Skeletal muscle cell (primary cell): ENCODE measurements around the gene DNAH6.
"Not testable (repeated sequence)": the region's sequence is repeated elsewhere in the genome, so short reads cannot be mapped to it uniquely, and the experiment has no call there.

ENCODE experiments used
- DNase-seq: peaks from one replicate; pipeline ENCODE4 v3.0.0-alpha.2; 2010; ENCODE audit warnings: low read depth
- H3K4me3 ChIP-seq: 2 replicates; pipeline ENCODE4 v1.5.1; 2011; ENCODE audit warnings: low read depth, mild to moderate bottlenecking, control low read depth, low read length, moderate library complexity

DNAH6 gene

DNA sequence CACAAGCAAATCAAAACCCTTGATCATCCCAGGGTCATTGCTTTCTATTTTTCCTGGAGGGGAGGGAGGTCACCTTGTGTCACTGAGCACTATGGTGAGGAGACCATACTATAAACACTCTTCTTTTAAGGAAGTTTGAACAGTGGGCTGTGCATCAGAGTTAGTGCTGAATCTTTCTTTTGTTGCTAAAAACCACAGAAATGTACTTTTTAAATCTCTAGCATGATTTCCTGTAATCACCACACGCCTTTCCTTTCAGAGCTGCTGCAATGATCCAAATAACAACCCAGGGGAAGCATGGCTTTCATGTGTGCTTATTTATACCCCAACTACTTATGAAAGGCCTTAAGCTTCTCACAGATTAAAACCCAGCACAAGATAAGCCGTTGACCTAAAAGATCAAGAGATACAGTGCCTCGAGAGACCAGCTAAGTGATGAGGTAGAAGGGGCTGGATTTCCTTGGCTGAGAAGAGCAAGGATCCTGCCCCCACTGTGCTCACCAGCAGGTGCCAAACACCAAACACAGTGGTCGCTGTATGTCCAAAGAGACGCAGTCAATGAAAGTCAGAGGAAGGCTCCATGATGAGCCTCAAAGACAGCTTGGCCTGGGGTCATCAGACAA, 329.9 kb downstream of the DNAH6 start:
- no peak overlapping the region for H3K4me3 ChIP-seq
- no peak for DNase-seq

DNA sequence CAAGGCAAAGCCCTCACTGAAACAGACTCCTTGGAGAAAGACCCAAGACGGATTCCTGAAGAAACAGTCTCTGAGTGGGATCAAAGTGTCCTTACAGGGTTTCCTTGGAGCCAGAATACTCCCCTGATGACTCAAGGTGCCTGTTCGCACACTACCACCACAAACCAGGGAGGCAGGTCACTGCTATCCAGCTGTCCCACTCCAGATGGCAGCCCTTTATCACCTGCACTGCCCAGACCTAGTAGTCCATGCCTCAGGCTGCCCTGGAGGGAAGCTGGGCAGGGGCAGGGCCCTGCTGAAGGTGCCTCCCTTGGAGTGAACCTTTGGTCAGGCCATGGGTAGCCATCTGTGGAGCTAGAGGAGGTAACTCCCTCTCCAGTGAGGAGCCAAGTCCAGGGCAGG, 330.4 kb downstream of the DNAH6 start:
- DNase-seq: no peak
- no peak overlapping the region for H3K4me3 ChIP-seq

DNA sequence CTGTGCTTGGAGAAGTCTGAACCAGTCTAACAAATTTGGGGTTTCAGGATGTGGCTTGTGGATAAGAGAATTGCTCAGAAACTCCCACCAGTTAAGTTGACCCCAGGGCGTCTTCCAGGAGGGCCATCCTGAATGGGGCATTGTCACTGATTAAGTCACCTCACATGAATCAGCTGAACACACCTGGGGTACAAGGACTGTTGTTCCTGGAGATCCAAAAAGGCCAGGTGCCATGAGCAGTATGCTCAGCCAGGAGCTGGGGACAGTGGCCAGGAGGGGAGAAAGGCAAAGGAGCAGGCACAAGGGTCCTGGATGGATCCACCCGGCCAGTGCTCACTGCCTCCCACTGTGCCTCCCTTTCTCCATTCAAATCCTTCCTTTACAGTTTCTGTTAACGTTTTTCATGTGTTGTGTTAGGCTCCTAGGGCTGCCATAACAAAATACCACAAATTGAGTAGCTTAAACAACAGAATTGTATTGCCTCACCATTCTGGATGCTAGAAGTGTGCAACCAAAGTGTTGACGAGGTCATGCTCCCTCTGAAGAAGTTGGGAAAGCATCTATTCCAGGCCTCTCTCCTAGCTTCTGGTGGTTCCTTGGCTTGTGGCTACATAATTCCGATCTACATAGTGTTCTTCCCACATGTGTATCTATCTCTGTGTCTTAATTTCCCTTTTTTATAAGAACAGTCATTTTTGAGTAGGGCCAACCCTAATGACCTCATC, 331.2 kb downstream of the DNAH6 start:
- H3K4me3 ChIP-seq: no peak overlapping the region
- DNase-seq: no peak

DNA sequence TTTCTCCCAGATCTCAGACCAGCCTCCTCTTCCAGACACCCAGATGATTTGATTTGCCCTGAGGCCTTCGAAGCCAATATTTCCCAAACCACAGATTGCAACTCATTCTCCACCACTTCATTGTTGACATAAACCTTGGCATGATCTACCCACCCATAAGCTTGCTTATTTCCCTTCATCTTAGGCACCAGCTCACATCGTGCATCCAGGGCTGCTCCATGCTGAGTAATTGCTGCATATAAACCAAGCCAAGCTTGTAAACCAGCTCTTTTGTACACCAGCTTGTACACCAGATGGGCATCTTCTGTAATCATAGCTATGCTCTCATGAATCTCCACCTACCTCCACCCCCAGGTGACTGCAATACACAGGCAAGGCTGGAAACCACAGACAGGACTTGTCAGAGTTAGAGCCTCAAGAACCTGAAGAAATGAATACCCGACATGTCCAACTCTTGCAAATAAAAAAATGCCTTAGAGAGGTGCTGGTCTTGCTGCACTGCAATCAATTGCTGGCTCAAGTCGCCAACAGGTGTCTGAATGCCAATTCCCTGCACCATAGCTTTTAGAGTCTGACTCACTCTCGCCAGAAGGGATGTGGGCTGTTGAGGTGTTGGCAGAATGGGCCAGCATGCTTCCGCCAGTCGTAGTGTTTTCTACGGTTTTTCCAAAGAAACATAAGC, 333.1 kb downstream of the DNAH6 start:
- no peak for DNase-seq
- H3K4me3 ChIP-seq: no peak overlapping the region

DNA sequence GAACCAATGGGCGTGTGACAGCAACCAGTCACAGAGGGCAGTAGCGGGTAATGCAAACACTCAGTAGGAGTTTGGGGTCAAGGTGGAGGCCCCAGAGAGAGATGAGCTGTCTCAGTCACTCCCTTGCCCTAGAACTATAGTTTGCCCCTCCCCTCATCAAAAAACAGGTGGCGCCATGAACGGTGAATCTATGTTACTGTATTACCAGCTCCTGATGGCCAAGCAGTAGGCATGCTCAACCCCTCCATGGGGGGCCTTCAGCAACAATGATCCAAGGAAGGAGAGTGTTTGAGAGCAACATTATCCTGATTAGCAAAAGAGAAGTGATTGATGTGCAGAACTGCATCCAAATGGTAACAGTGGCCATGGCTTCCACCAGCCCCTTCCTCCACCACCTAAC, 334.2 kb downstream of the DNAH6 start:
- DNase-seq: no peak
- H3K4me3 ChIP-seq: no peak overlapping the region

DNA sequence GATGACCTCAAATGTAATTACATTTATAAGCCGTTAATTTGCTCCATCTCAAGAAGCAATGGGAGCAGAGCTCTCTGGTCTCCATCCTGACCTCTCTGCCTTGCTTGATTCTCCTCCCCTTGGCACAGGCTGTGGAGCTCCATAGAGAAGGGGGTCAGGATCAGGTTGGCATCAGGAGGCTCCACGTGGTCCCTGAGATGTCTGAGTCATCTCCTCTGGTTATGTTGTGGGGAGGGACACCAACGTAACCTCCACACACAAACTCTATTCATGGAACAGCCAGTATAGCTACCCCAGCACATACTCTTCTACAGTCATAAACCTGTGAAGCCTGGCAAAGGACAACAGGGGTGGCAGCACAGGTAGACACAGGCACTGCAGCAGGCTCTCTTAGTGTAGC, 335.6 kb downstream of the DNAH6 start:
- DNase-seq: no peak
- H3K4me3 ChIP-seq: no peak overlapping the region

DNA sequence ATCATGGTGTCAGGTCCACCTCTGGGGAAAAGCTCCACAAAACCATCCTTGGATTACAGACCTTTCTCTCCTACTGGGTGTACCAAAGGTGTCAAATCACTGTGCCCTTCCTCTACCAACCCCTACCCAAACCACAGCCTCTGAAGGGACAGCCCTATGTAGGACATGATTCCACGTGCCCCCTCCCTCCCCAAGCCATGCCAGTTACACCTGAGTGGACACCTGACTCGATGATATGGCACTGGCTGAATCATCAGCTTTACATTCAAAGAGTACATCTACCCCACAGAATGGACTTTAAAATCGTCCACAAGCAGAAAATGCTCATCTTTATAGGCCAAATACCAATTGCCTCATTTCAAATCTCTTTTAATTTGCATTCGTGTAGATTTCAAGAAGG, 338.6 kb downstream of the DNAH6 start:
- no peak overlapping the region for H3K4me3 ChIP-seq
- DNase-seq: no peak

DNA sequence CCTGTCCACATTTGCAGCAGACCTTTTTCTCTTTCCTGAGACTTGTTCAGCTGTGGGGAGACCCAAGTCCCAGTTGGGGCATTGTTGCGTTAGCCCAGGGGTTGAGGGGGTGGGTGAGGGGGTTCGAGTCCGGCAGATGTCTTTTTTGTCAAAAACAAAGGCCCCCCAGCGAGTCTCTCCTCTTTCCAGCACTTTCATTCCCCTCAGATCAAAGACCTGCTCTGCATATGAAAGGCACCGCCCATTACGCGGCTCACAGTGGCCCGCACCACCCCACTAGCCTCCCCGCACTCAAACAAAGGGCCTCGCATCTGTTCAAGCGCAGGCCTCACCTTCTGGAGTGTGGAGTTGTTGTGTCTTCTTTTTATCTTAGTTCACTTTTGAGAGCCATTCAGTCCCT, 339.4 kb downstream of the DNAH6 start:
- DNase-seq: no peak
- H3K4me3 ChIP-seq: no peak overlapping the region

DNA sequence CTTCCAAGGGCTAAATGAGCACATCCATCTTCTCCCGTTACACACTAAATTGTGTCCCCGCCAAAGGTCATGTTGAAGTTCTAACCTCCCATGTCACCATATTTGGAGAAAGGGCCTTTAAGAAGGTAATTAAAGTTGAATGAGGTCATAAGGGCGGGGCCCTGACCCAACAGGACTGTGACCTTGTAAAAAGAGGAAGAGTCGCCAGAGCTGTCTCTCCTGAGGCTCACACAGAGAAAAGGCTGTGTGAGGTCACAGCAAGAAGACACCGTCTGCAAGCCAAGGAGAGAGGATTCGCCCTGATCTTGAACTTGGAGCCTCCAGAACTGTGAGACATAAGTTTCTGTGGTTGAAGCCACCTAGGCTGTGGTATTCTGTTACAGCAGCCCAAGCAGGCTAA, 340.5 kb downstream of the DNAH6 start:
- no peak overlapping the region for H3K4me3 ChIP-seq
- DNase-seq: no peak

DNA sequence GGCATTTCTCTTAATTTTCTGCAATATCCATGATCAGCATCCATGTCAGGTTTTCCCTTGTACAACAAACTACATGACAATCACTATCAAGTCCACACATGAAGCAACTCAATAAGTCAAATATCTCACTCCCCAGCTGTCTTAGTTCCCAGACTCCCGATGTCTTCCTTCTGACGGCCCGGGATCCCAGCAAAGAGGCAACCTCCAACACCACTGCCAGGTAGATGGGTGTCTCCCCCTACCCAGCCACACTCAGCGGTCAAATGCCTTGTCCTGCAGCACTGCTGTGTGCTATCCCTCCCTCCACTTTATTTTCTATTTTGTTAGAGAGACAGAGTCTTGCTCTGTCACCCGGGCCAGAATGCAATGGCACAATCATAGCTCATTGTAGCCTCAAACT, 341.3 kb downstream of the DNAH6 start:
- DNase-seq: no peak

DNA sequence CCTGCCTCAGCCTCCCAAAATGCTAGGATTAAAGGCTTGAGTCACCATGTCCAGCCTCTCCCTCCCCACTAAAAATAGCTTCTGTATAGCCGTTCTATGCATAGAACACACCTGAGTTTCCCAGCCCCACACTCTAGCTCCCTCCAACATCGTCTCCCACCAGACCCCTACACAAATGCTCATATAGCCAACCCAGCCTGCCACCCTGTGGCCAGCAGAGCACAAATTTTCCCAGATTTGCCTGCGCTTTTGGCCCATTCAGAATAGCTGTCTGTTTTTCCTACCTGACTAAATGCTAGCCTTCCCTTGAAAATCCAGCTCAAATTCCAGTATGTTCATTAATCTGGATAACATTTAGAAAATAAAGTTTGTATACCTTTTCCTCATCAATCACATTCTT, 341.8 kb downstream of the DNAH6 start:
- no peak overlapping the region for H3K4me3 ChIP-seq

More for the DNA sequence above, 341.3 kb downstream of the DNAH6 start:
- no peak overlapping the region for H3K4me3 ChIP-seq

DNA sequence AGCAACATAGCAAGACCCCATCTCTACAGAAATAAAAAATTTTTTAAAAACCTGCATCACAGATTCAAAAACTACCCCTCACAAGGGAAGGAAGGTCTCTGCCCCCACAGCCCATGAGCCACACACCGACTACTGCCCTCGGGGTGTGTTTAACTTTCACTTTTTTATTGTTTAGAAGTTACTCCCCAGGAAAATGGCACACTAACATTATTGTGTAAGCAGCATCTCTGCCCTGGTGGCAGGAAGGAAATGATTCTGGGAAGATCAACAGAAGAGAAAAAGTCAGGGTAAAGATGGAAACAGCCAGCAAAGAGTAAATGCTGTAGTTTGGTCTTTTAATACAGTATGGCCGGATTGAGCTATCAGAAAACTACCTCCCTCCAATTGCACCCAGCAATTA, 342.6 kb downstream of the DNAH6 start:
- DNase-seq: no peak
- H3K4me3 ChIP-seq: no peak overlapping the region

More for the DNA sequence above, 341.8 kb downstream of the DNAH6 start:
- DNase-seq: no peak

DNA sequence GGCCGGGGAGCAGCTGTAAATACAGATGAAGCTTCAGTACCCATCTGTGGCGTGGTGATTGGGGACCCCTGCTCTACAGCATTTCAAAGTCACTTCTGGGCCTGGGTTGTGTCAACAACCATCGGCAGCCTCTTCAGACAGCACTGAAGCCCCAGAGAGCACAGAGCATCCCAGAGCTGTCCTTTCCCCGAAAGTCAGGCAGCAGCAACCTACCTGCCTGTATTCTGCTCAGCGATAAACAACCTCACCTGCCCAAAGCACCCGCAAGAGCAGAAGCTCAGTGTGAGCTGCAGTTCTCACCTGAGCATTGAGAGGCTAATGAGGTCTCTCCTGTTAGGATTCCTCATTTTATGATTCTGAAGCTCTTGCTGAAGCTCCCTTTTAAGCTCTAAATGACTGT, 345.2 kb downstream of the DNAH6 start:
- H3K4me3 ChIP-seq: no peak overlapping the region
- no peak for DNase-seq

DNA sequence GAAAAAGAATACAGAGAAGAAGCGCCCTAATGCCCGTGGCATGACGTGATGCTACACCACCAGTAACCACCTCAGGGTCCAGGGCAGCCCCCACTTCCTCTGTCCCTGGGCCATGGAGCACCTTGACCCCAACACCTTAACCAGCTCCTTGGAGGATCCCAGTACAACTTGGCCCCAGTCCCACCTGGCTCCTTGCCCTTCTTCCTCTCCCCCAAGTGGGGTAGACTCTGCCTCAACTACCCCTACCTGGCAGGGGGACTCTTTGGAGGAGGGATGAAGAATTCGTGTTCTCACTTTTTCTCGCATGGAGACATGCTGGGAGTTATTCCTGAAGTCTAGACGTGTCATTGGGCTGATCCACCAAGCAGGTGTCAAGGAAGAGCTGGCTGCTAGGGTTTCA, 345.7 kb downstream of the DNAH6 start:
- DNase-seq: no peak
- no peak overlapping the region for H3K4me3 ChIP-seq

DNA sequence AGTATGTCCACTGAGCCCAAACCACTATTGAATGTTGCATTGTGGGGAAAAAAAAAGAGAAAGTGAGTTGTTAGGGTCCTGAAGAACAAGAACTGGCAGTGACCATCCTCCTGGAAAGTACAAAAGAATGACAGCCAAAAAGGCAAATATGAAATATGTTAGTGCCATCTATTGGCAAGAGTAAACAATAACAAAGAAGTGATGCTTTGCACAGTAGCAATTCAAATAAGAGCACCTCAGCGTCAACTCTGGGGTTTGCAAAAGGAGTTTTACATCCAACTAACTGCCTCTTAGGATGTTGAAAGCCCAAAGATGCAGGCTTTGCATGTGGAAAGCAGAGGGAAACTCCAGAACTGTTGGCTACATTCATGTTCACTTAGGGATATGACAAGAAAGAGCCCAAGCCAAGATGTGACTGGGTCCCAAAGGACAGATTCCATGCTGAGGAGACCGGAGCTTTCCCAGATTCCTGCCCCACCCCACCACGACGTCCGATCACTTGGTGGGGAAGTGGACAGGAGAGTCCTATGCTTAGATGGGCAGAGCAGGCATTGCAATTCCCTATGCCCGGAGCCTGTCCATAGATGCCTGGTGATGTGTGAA, 349.0 kb downstream of the DNAH6 start:
- no peak overlapping the region for H3K4me3 ChIP-seq
- DNase-seq: no peak

DNA sequence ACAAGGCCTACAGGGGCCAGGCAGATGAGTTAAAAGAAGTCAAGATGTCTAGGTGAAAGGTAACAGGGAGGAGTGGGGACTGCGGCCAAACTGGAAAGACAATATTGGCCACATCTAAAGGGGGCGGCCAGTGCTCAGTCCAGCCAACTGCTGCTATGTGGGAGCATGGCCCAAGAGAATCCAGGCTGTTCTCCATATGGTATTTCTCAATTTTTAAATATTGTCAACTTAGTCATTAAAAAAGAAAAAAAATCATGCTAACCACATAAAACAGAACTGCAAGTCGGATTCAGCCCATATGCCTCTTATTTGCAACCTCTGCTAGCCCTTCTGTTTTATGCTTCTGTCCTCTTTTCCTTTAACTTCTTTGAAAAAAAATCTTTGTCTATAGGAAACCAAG, 349.8 kb downstream of the DNAH6 start:
- DNase-seq: no peak
- H3K4me3 ChIP-seq: no peak overlapping the region

DNA sequence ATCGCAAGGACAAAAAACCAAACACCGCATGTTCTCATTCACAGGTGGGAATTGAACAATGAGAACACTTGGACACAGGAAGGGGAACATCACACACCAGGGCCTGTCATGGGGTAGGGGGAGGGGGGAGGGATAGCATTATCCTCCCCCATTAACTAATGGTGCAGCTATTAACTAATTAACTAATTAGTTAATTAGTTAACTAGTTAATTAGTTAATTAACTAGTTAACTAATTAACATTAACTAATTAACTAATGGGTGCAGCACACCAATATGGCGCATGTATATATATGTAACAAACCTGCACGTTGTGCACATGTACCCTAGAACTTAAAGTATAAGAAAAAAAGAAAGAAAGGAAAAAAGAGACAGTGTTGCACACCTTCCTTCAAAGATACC, 352.0 kb downstream of the DNAH6 start:
- H3K4me3 ChIP-seq, DNase-seq: not testable (repeated sequence)
